BLaER1 treated with 17β-estradiol and CSF1 and Interleukin-3, amounts not matched to agents 10 nM and 100 nM (cell line): ENCODE measurements around the gene ORM2.

Experiments
- H3K27ac ChIP-seq, 11 experiments: shearing (Covaris generic); formaldehyde crosslinking; 2 replicates each; pipeline ENCODE4 v1.8.1; 2022
- H3K27me3 ChIP-seq, 11 experiments: shearing (Covaris generic); formaldehyde crosslinking; 2 replicates each; pipeline ENCODE4 v1.8.1; 2022
- H3K36me3 ChIP-seq, 11 experiments: shearing (Covaris generic); formaldehyde crosslinking; 2 replicates each; pipeline ENCODE4 v1.8.1; 2022
- H3K4me1 ChIP-seq, 10 experiments: shearing (Covaris generic); formaldehyde crosslinking; 2 replicates each; pipeline ENCODE4 v1.8.1; 2022
- H3K4me2 ChIP-seq, 11 experiments: shearing (Covaris generic); formaldehyde crosslinking; 2 replicates each; pipeline ENCODE4 v1.8.1; 2022
- H3K4me3 ChIP-seq, 10 experiments: shearing (Covaris generic); formaldehyde crosslinking; 2 replicates each; pipeline ENCODE4 v1.8.1; 2022
- H3K9ac ChIP-seq, 11 experiments: shearing (Covaris generic); formaldehyde crosslinking; 2 replicates each; pipeline ENCODE4 v1.8.1; 2022
- H3K9me3 ChIP-seq, 11 experiments: shearing (Covaris generic); formaldehyde crosslinking; replicated peaks in 1 of 11; 2 replicates each; pipeline ENCODE4 v1.8.1; 2022
- H4K20me1 ChIP-seq, 11 experiments: shearing (Covaris generic); formaldehyde crosslinking; 2 replicates each; pipeline ENCODE4 v1.8.1; 2022
- Cebpa-rat ChIP-seq, 11 experiments: shearing (Covaris generic); IDR thresholded peaks; 2 replicates each; pipeline ENCODE4 v1.8.1; 2022

ORM2 gene

DNA sequence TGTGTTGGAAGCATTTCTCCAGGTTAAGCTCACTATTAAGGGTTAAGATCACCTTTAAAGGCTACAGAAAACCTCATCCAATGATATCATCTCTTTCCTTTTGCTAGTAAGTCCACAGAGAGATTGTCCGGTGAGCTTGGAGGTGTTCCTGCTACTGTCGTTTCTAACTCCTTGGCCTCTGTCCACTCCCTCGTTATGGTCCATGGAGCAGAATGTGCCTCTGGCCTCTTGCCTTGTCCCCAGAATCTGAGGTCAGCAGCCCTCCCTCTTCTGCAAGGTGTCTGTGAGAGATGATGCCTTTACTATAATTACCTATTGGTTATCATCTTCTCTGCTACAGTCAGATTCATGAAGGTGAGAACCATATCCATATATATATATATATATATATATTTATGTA is 15.0 kb downstream of the ORM2 start:
- Histone ChIP-seq H3K9ac (0 out of 22 replicates have a peak overlapping the region, but pooled peaks of 2 of the 11 experiments have one; percentile 0 to 9), H4K20me1 (peaks cover 1 to 88% (median 51%) of the 10 kb centered on the region in 11 experiments; a peak in 20 of 22 replicates), H3K9me3 (no peaks in the 10 kb centered on the region), H3K4me2 (no peak overlapping the region), H3K4me1 (peaks cover 20 to 50% (median 29%) of the 10 kb centered on the region in 10 experiments), H3K27me3 (no peaks in the 10 kb centered on the region), H3K4me3 (no peak overlapping the region), H3K27ac (no peak overlapping the region; a peak in 2 of 22 replicates), H3K36me3 (peaks cover 92 to 95% (median 94%) of the 10 kb centered on the region in 11 experiments)
- TF ChIP-seq Cebpa-rat (IDR thresholded peaks at IDR 0.05), result no peak

DNA sequence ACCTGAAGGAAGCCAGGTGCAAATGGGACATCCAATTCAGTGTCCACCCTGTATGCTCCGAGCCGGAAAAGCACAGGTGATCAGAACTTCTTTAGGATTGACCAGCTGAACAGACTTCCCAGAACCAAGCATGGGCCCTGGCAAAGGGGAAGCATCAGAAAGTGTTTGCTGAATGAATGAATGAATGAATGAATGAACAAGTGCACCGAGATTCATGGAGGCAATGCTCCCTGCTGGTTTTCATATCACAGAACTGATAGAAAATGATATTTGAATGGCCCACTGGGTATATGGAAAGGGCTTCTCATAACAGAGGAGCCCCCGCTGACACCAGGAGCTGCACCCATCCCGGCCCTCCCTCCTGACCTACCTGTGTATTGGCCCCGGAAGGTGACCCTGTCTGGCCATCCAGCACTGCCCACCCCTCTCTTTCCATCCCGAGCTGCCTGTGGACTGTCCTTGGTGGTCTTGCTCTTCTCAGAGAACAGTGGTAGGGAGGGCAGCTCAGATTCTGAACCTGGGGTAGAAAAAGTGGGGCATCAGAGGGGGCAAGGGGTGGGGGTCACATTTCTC is 15.9 kb downstream of the ORM2 start:
- Histone ChIP-seq H3K9me3 (no peaks in the 10 kb centered on the region), H3K27me3 (no peaks in the 10 kb centered on the region), H3K9ac (peak overlapping the region in 1 of 11 experiments; percentile 11; a peak in 1 of 22 replicates), H4K20me1 (peaks cover 0 to 83% (median 45%) of the 10 kb centered on the region in 11 experiments; a peak in 18 of 22 replicates), H3K4me1 (peaks cover 28 to 50% (median 34%) of the 10 kb centered on the region in 10 experiments), H3K36me3 (peaks cover 92 to 95% (median 94%) of the 10 kb centered on the region in 11 experiments), H3K27ac (peak overlapping the region in 2 of 11 experiments; percentile 8 to 20; a peak in 3 of 22 replicates), H3K4me2 (no peak overlapping the region), H3K4me3 (no peak overlapping the region)
- no peak for TF ChIP-seq Cebpa-rat (IDR thresholded peaks at IDR 0.05)

DNA sequence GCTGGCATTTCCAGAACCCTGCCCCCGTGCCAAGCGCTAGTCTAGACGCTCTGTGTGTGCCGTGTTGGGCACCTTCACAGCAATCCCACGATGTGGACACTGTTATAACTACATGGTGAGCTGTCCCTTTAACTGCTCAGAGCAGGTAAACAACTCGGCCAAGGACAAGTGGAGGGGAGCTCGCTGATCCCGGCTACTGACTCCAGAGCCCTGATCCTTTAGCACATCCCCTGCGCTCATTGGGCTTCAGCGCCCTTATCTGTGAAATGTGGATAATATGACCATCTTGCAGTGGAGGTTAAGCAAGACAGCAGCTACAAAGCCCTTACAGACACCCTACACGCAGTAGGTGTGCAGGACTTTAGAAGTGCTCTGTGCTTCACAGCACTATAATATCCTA is 16.5 kb downstream of the ORM2 start:
- Histone ChIP-seq H3K9me3 (no peaks in the 10 kb centered on the region), H3K36me3 (peaks cover 92 to 95% (median 94%) of the 10 kb centered on the region in 11 experiments), H3K27ac (peak overlapping the region in 3 of 11 experiments; percentile 4 to 20 (median 8); a peak in 4 of 22 replicates), H4K20me1 (peaks cover 0 to 78% (median 42%) of the 10 kb centered on the region in 11 experiments; a peak in 17 of 22 replicates), H3K4me3 (no peak overlapping the region), H3K4me1 (peaks cover 30 to 50% (median 37%) of the 10 kb centered on the region in 10 experiments), H3K9ac (peak overlapping the region in 3 of 11 experiments; percentile 1 to 28 (median 11); a peak in 3 of 22 replicates), H3K27me3 (no peaks in the 10 kb centered on the region), H3K4me2 (no peak overlapping the region)
- no peak for TF ChIP-seq Cebpa-rat (IDR thresholded peaks at IDR 0.05)

DNA sequence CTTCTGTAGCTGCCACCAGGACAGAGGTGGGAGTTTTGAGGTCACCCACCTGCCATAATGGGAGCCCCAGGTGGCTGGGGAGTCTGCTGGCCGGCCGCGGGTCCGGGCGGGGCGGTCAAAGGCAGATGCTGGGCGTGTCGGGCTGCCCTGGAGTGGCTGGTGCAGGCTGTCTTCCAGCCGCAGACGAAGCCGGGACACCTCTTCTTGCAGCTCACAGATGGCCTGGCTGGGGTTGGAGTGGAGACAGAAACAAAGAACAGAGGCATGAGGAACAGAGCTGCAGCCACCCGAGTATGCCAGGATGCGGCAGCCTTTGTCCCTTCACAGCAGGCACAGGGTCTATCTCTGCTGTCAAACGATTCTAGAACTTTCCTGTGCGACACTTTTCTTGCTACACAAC is 18.0 kb downstream of the ORM2 start:
- no peak for TF ChIP-seq Cebpa-rat (IDR thresholded peaks at IDR 0.05)
- no peaks in the 10 kb centered on the region for H3K27me3 ChIP-seq
- H3K36me3 ChIP-seq, result peaks cover 93 to 96% (median 95%) of the 10 kb centered on the region in 11 experiments
- no peaks in the 10 kb centered on the region for H3K9me3 ChIP-seq
- peaks cover 30 to 54% (median 51%) of the 10 kb centered on the region in 10 experiments for H3K4me1 ChIP-seq
- H4K20me1 ChIP-seq, result peaks cover 0 to 65% (median 30%) of the 10 kb centered on the region in 11 experiments; a peak in 15 of 22 replicates
- peak overlapping the region in 9 of 11 experiments; percentile 71 to 85 (median 79); a peak in 17 of 22 replicates for H3K27ac ChIP-seq
- peak overlapping the region in 10 of 11 experiments; percentile 73 to 96 (median 82); a peak in 19 of 22 replicates for H3K4me2 ChIP-seq
- peak overlapping the region; percentile 58 to 76 (median 70); a peak in 15 of 22 replicates for H3K9ac ChIP-seq
- no peak overlapping the region; a peak in 1 of 20 replicates for H3K4me3 ChIP-seq

DNA sequence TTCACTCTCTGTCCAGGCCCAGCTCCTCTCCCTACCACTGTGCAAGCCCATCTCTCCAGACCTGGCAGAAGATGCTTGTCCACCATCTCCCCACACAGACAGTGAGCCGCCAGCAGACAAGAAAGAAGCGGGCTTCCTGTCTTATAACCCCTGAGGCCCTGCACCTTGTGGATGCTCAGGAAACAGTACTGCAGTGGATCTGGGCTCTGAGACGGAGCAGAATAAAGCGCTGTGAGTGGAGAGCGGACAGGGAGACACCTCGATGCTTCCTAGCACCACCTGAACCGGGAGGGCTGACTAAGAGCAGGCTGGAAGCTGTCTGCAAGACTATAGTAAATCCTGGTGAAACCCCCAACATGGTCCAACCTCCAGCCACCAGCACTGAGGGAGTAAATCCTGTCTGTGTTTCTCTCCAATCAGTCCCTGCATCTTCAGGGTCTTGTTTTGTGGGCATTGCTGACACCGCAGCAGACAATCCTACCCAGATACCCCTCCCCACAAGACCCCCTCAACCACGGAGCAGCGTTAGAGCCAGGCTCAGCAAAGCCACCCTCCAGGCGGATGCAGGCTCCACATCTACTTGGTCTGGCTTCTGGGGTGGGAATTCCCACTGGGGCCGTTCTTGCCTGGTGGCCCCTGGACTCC is 18.7 kb downstream of the ORM2 start:
- peak overlapping the region; percentile 58 to 76 (median 70); a peak in 21 of 22 replicates for H3K9ac ChIP-seq
- H3K4me3 ChIP-seq, result peak overlapping the region in 6 of 10 experiments; percentile 22 to 43 (median 28); a peak in 10 of 20 replicates
- no peaks in the 10 kb centered on the region for H3K9me3 ChIP-seq
- peaks cover 93 to 96% (median 95%) of the 10 kb centered on the region in 11 experiments for H3K36me3 ChIP-seq
- no peaks in the 10 kb centered on the region for H3K27me3 ChIP-seq
- H3K4me2 ChIP-seq, result peak overlapping the region; percentile 73 to 96 (median 83)
- H4K20me1 ChIP-seq, result peaks cover 0 to 59% (median 27%) of the 10 kb centered on the region in 11 experiments; a peak in 15 of 22 replicates
- H3K27ac ChIP-seq, result peak overlapping the region; percentile 36 to 85 (median 76); a peak in 21 of 22 replicates
- TF ChIP-seq Cebpa-rat (IDR thresholded peaks at IDR 0.05), result no peak
- H3K4me1 ChIP-seq, result peaks cover 30 to 61% (median 58%) of the 10 kb centered on the region in 10 experiments

DNA sequence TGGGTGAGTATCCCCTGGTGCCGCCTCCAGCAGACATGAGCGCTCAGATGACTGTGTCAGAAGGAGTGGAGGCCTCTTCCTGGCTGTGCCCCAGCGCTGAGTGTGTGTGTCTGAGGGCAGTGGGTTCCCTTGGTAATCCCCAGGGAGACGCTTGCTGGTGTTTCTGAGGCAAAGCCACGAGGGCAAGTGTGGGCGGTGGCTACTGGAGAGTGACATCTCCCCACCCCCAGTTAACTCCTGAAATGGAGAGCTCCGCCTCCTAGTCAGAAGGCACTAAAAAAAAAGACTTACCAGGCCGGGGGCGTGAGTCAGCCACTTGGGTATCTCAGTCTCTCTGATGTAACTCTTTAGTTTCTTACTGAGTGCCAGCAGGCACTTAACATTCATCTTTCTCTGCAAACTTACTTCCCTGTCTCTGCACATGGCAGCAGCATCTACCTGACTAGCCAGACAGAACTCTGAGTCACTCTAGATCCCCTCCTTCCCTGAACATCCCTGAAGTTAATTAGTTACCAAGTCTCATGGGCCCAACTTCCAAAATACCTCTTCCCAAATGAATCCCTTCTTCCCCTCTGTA is 19.3 kb downstream of the ORM2 start:
- H3K4me3 ChIP-seq, result peak overlapping the region in 5 of 10 experiments; percentile 28 to 43 (median 38); a peak in 7 of 20 replicates
- peaks cover 0 to 53% (median 26%) of the 10 kb centered on the region in 11 experiments; a peak in 14 of 22 replicates for H4K20me1 ChIP-seq
- H3K27ac ChIP-seq, result peak overlapping the region; percentile 36 to 92 (median 79); a peak in 21 of 22 replicates
- peak overlapping the region; percentile 73 to 96 (median 84) for H3K4me2 ChIP-seq
- peak overlapping the region; percentile 58 to 79 (median 70); a peak in 21 of 22 replicates for H3K9ac ChIP-seq
- H3K27me3 ChIP-seq, result no peaks in the 10 kb centered on the region
- H3K4me1 ChIP-seq, result peaks cover 30 to 67% (median 63%) of the 10 kb centered on the region in 10 experiments
- no peaks in the 10 kb centered on the region for H3K9me3 ChIP-seq
- peak in 3 of 11 experiments; percentile 19 to 73 (median 42); a peak in 4 of 22 replicates for TF ChIP-seq Cebpa-rat (IDR thresholded peaks at IDR 0.05)
- peaks cover 93 to 96% (median 95%) of the 10 kb centered on the region in 11 experiments for H3K36me3 ChIP-seq

DNA sequence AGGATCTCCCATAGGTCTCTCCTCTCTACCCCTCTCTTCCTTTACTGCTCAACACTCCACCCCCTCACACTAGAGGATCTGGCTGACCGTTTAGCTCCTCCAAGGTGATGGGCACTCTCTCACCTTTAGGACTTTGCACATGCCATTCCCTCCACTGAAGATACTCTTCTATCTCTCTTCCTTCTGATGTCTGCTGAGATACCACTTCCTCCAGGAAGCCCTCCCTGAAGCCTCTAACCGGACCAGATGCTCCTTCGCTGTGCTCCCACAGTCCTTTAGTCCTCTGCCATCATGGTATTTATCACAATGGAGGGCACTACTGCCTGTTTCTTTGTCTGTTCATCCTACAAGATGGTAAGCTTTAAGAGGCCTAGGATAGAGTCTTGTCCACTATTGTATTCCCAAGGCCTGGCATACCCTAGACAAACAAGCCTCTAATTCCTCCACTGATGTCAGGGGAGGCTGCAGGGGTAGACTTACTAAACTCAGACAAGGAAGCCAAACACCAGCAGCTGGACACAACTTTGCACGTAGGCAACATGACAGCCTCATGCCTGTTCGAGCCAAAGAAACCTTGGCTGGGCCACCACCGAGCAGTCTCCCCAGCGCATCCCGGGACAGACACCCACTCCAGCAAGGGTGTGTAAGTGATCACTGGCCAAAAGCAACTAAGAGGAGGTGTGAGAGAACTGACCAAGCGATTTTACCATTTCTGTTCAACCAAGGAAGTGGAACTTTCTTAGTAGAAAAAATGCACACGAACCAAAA is 20.2 kb downstream of the ORM2 start:
- Histone ChIP-seq H3K4me2 (peak overlapping the region; percentile 62 to 96 (median 84)), H3K36me3 (peaks cover 93 to 96% (median 94%) of the 10 kb centered on the region in 11 experiments), H3K4me3 (peak overlapping the region in 5 of 10 experiments; percentile 1 to 42 (median 30); a peak in 3 of 20 replicates), H3K27ac (peak overlapping the region; percentile 20 to 92 (median 79); a peak in 21 of 22 replicates), H3K4me1 (peaks cover 30 to 73% (median 64%) of the 10 kb centered on the region in 10 experiments), H3K9ac (peak overlapping the region; percentile 15 to 79 (median 64); a peak in 19 of 22 replicates), H3K9me3 (no peaks in the 10 kb centered on the region), H4K20me1 (peaks cover 0 to 44% (median 22%) of the 10 kb centered on the region in 11 experiments; a peak in 14 of 22 replicates), H3K27me3 (no peaks in the 10 kb centered on the region)
- no peak for TF ChIP-seq Cebpa-rat (IDR thresholded peaks at IDR 0.05)
